HG03280 (cell line): Measurements from ENCODE around the gene COPS8.

Experiments
- ATAC-seq: cut with Tn5 transposase; IDR thresholded peaks from one replicate; pipeline ENCODE4 v1.9.1; 2021; ENCODE audit warnings: mild to moderate bottlenecking, moderate library complexity; ENCODE audit not compliant: unreplicated experiment

COPS8 gene

GRCh38 chr2:237129625-237130263 is 44.1 kb downstream of the COPS8 start:
- no peak for ATAC-seq

GRCh38 chr2:237130562-237131421 is 45.1 kb downstream of the COPS8 start:
- no peak for ATAC-seq

GRCh38 chr2:237131749-237132533 is 46.3 kb downstream of the COPS8 start:
- no peak for ATAC-seq

DNA sequence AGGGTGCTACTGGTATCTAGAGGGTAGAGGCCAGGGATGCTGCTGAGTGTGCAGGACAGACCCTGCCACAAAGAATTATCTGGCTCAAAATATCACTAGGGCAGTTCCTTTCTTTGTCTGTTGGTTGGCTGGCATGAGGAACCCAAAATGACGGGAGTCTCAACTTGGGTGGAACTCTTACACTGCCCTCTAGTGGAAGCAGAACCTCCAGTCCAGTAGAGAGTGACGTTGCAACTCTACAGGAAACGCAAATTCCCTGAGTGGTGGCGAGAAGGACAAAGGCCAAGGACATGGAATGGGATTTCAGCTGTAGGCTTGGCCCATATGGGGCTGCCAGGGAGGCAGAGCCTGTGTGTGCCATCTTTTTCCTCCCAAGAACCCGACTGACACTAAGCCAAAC is 47.1 kb downstream of the COPS8 start:
- ATAC-seq = no peak

DNA sequence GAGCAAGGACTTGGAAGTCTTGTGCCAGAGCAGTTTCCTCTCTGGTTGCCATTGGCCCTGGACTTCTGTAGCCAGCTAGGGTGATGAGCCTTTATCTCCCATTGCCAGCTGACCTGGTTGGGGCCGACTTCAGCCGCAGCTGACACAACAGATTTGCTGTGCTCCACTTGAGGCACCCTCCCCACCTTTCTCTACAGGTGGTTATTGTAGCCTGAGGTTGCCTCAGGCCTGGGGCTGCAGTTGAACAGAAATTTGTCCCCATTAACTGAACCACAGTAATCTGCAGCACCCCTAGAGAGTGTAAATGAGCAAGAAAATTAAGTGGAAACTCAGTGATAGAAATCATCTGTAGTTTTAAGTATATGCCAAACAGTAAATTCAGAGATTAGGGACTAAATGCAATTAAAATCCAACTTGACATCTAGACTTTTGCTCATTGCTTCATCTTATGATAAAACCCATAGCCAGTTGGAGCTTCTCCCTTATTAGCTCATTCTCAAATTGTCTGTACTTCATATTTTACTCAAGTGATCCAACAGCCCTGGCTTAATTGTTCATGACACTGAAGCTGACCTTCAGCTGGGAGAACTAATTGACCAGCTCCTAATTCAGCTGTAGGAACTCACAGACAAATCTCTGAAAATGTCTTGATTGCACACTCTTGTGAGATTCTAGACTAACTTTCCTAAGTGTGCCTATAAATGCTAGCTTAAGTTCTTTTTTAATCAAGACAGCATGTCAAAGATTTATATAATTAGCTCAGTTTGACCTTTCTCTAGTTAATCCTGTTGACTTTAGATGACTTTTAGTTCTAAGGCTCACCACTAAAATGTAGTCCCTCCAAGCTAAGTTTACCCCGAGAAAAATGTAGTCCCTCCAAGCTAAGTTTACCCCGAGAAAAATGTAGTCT is 48.9 kb downstream of the COPS8 start:
- no peak for ATAC-seq

DNA sequence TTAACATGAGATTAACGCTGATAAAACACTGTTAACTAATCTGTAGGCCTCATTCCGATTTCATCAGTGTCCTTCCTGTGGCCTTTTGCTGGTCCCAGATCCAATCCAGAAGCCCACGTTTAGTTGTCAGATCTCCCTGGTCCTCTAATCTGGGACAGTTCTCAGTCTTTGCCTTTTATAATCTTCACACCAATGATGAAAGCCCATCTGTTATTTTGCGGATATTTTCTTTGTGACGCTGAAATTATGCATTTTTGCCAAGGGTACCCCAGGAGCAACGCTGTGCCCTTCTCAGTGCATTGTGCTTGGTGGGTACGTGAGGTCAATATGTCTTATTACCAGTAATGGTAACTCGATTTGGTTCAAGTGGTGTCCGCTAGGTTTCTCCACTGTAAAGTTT is 51.1 kb downstream of the COPS8 start:
- ATAC-seq = no peak

DNA sequence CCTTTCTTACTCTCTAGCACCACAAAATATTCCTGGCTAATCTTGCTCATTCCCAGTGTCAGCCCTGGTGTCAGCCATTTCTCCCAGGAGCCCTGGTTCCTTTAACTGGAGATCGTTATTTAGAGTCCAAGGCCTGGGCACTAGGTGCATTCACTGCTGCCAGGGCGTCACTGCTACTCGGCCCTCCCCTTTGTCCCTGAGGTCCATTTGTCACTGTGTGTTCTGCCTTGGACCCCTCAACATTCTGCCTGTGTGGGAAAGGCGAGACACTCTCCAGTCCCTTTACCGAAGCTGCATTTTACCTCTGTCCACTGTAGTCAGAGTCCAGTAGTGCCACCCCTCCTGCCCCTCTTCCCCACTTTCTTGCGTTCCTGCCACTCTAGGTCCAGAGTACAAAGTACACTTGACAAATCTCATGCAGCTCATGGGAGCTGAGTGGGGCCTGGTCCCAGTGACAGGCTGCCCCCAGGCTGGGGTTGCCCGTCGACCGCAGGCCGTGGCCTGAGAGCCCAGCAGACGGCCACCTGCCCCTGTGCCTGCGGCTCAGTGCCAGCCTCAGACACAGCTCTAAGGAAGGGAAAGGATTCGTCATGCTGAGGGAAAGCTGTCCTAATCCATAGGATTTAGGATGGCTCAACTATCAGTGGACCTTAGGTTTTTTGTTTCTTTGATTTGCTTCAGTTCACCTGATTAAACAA is 52.1 kb downstream of the COPS8 start:
- no peak for ATAC-seq

GRCh38 chr2:237139123-237139675 is 53.5 kb downstream of the COPS8 start:
- ATAC-seq = no peak

DNA sequence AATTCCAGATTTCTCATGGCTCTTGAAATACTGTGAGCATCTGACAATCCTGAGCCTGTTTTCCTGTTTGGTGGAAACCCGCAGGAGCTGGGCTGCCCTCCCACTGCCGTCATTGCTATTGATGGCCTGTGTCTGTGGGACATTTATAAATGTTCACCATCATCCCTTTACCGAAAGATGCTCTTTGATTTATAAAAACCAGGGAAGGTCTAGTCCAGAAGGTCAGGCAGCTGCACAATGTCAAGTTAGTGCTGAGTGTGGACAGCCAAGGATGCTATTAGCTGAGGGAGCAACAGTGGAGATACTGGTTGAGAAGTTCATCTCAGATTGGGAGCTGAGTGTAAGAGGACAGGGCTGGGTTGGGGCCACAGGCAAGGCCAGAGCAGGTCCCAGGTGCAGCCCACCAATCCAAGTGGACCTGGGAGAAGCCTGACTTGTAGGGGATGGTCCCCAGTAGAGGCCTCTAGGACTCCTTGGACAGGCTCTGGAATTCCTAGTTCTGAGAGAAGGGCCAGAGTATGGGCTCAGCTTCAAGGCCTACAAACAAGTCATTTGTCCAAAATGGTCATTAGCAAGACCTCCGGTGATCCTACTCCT is 55.1 kb downstream of the COPS8 start:
- ATAC-seq = no peak

GRCh38 chr2:237141571-237142051 is 55.9 kb downstream of the COPS8 start:
- ATAC-seq = no peak

- ATAC-seq = no peak
Observed at GRCh38 chr2:237143118-237143517, 57.4 kb downstream of the COPS8 start.

- no peak for ATAC-seq
Observed at GRCh38 chr2:237143676-237144440, 58.2 kb downstream of the COPS8 start.

DNA sequence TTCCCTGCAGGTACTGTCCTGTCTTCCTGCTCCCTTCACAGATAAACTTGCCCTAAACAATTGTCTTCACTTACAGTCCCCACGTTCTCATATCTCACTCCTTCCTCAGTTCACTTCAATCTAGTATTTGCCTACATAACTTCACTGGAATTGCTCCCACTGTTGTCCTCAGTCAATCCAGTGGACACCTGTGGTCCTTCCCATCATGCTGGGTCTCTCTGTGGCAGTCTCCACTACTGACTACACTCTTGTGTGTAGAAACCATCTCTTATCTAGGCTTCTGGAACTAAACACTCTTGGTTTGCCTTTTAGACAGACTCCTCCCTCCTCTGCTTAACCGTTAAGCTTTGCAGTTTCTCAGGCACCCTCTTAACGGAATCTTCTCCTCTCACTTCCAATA is 58.8 kb downstream of the COPS8 start:
- no peak for ATAC-seq

DNA sequence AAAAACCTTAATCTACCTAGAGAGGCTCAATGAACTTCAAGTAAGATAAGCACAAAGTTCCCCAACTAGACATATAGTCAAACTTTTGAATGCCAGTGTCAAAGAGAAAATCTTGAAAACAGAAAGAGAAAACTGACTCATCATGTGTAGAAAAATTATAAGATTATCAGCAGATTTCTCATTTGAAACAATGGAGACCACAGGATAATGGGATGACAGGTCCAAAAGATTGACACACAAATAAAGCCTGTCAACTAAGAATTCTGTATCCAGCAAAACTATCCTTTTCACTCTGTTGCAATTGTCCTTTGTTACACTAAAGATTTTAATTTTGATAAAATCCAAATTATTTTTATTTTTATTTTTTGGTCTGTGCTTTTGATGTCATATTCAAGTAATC is 61.6 kb downstream of the COPS8 start:
- no peak for ATAC-seq

DNA sequence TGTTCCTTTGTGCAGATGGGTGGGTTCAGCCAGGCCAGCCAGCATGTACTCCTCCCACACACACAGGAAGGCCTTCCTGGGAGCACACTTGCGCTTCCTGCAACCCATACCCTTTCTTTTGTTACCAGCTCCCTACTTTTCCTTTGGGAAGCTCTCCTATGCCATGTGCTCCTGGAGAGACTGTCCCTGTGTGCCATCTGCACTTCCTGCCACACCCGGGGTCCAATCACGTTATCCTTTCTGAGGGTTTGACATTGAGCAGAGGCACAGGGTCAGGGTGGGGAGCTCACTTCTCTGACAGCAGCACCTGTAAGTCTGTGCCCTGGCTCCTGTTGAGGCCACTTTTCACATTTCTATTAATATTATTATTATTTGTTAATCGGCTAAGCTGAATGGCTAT is 62.9 kb downstream of the COPS8 start:
- ATAC-seq = no peak

DNA sequence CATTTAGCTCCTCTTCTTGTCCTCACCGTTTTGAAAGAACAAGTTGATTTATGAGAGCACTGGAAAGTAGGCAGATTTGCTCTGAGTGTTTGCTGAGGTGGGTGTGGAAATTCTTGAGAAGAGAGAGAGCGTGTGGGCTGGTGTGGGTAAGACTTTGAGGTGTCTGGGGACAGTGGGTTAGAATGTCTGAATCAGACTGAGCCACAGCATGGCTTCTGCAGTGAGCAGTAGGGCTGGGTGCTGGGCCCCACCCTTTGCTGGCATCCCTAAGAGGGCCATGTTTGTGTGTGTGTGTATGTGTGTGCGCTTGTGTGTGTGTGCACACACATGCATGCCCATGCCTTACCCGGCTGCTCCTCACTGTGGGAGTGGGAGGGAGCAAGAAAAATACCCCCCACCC is 63.7 kb downstream of the COPS8 start:
- no peak for ATAC-seq
